Central memory CD4-positive, alpha-beta T cell (primary cell): ENCODE measurements around the gene TXNRD1.
"Not testable (repeated sequence)": the region's sequence is repeated elsewhere in the genome, so short reads cannot be mapped to it uniquely, and the experiment has no call there.

Experiments used
- DNase-seq: peaks from one replicate; pipeline ENCODE4 v3.0.0; 2022
- total RNA-seq, 3 experiments: gene quantifications; one replicate each; lab custom pipeline; 2026; lab: John Stamatoyannopoulos, UW

TXNRD1 gene
- 62.3 to 749 (median 292) reads per million in 3 experiments for total RNA-seq

GRCh38 chr12:104215638-104216297 lies at the start of gene TXNRD1:
Gene TXNRD1 (plus strand): TSS chr12:104215779. CDS start chr12:104215803, 24 bp downstream.
- DNase-seq, result peak; percentile 73

- no peak for DNase-seq
These were observed 49.8 kb upstream of the TXNRD1 start for GRCh38 chr12:104165801-104166200.

GRCh38 chr12:104166465-104166864 lies 49.1 kb upstream of the TXNRD1 start:
- no peak for DNase-seq

- no peak for DNase-seq
These were observed 47.8 kb upstream of the TXNRD1 start for GRCh38 chr12:104167519-104168458.

GRCh38 chr12:104168596-104168995 lies 47.0 kb upstream of the TXNRD1 start:
- no peak for DNase-seq

- DNase-seq, result no peak
These were observed 43.6 kb upstream of the TXNRD1 start for GRCh38 chr12:104171785-104172569.

- DNase-seq, result no peak
These were observed 43.0 kb upstream of the TXNRD1 start for GRCh38 chr12:104172570-104172947.

GRCh38 chr12:104173804-104174203 lies 41.8 kb upstream of the TXNRD1 start:
- DNase-seq, result not testable (repeated sequence)

- no peak for DNase-seq
These were observed 39.8 kb upstream of the TXNRD1 start for GRCh38 chr12:104175726-104176247.

GRCh38 chr12:104177336-104177662 lies 38.3 kb upstream of the TXNRD1 start:
- no peak for DNase-seq

- DNase-seq, result no peak
These were observed 37.7 kb upstream of the TXNRD1 start for GRCh38 chr12:104177663-104178501.

GRCh38 chr12:104180374-104180773 lies 35.2 kb upstream of the TXNRD1 start:
- no peak for DNase-seq

- no peak for DNase-seq
These were observed 34.3 kb upstream of the TXNRD1 start for GRCh38 chr12:104181313-104181712.

GRCh38 chr12:104182144-104182543 lies 33.4 kb upstream of the TXNRD1 start:
- no peak for DNase-seq

- DNase-seq, result no peak
These were observed 32.8 kb upstream of the TXNRD1 start for GRCh38 chr12:104182621-104183378.

GRCh38 chr12:104183443-104183842 lies 32.1 kb upstream of the TXNRD1 start:
- no peak for DNase-seq

GRCh38 chr12:104187446-104188155 lies 28.0 kb upstream of the TXNRD1 start:
- no peak for DNase-seq

- no peak for DNase-seq
These were observed 27.0 kb upstream of the TXNRD1 start for GRCh38 chr12:104188534-104188933.

GRCh38 chr12:104189915-104190555 lies 25.5 kb upstream of the TXNRD1 start:
- DNase-seq, result no peak

GRCh38 chr12:104190641-104191176 lies 24.9 kb upstream of the TXNRD1 start:
- DNase-seq, result no peak
